Stomach (tissue), 9 donors: ENCODE results near the gene FAM171A1. TPM values are rescaled to one million over a fixed set of nuclear protein-coding genes. Genes with fewer than 3 reads are reported as not detected.

Source experiments
- DNase-seq, 2 donors: peaks; one replicate each; pipeline versions ENCODE4 v3.0.0 to v3.0.0-alpha.2; 2013 to 2019
- H3K27ac ChIP-seq, 5 donors: fragments of 200-600 bp in 4 of 5; sonication (generic) in 4 of 5; one replicate each; pipeline ENCODE4 v1.5.1; 2013 to 2019; ENCODE audit warnings: mild to moderate bottlenecking in 1 of 5, moderate library complexity in 1 of 5
- H3K27me3 ChIP-seq, 3 donors: fragments of 200-600 bp; sonication (generic); one replicate each; pipeline ENCODE4 v1.5.1; 2017 to 2019; ENCODE audit warnings: mixed run types in 1 of 3
- H3K36me3 ChIP-seq, 4 donors: fragments of 200-600 bp; sonication (generic); 1 replicate in 3 of 4; 2 replicates in 1 of 4; pipeline ENCODE4 v1.5.1; 2016 to 2019
- H3K4me1 ChIP-seq, 4 donors: fragments of 200-600 bp; sonication (generic); one replicate each; pipeline ENCODE4 v1.5.1; 2016 to 2019
- H3K4me3 ChIP-seq, 4 donors: fragments of 200-600 bp; sonication (generic) in 3 of 4; one replicate each; pipeline ENCODE4 v1.5.1; 2016 to 2019; ENCODE audit warnings: mild to moderate bottlenecking in 1 of 4
- H3K9me3 ChIP-seq, 4 donors: fragments of 200-600 bp; sonication (generic); one replicate each; pipeline ENCODE4 v1.5.1; 2016 to 2019
- EP300 ChIP-seq: sonication (generic); formaldehyde crosslinking; IDR thresholded peaks from one replicate; pipeline ENCODE4 v1.6.1; 2017; ENCODE audit warnings: antibody characterized with exemption
- POLR2A ChIP-seq, 4 donors: fragments of 450-650 bp; IDR thresholded peaks; one replicate each; pipeline ENCODE4 v1.6.1; 2016; ENCODE audit warnings: antibody characterized with exemption in 4 of 4, control low read depth in 2 of 4, mild to moderate bottlenecking in 1 of 4, moderate library complexity in 1 of 4
- POLR2AphosphoS5 ChIP-seq, 3 donors: sonication (generic); formaldehyde crosslinking; IDR thresholded peaks; one replicate each; pipeline ENCODE4 v1.6.1; 2016; ENCODE audit warnings: antibody characterized with exemption in 3 of 3
- WGBS, 5 donors: extraction: QIAGEN DNeasy Blood & Tissue Kit in 3 of 5; methylation state at CpG; one replicate each; pipeline versions ENCODE4 v1.1.5 to v1.1.7; 2013 to 2018; 5-methylcytosine and 5-hydroxymethylcytosine counted together
- intact Hi-C: fragments of 100-400 bp; cut with DNase I; formaldehyde crosslinking; loops from one replicate; pipeline ENCODE4 v1.15.1; 2023; ENCODE audit warnings: low total_unique reads
- polyA plus RNA-seq, 3 donors: library from polyadenylated mRNA; stranded (reverse); fragments of 200-250 nt; gene quantifications; one replicate each; pipeline ENCODE4 v1.2.3, GENCODE V29; 2013
- total RNA-seq, 5 donors: library from RNA; depleted of rRNA; stranded (reverse); fragments of >200 nt; gene quantifications; one replicate each; pipeline versions ENCODE4 v1.1.0 to v1.2.3, GENCODE V29; 2014 to 2016
- TF ChIP-seq, protein P1 (sequence below), 7 experiments: fragments of 450-650 bp in 4 of 7; fragments of 200-600 bp in 3 of 7; sonication (generic) in 3 of 7; IDR thresholded peaks; one replicate each; pipeline ENCODE4 v1.5.1; 2016 to 2019; ENCODE audit warnings: antibody characterized with exemption in 7 of 7, control low read depth in 2 of 7, mild to moderate bottlenecking in 1 of 7
- donor health status: healthy with polysubstance abuse.
- donor health status: Bipolar disorder and iron deficiency.
- donor health status: healthy.

FAM171A1 gene
- total and polyA plus RNA-seq, 8 donors: 1.8 to 98.7 (median 10.3) TPM

DNA sequence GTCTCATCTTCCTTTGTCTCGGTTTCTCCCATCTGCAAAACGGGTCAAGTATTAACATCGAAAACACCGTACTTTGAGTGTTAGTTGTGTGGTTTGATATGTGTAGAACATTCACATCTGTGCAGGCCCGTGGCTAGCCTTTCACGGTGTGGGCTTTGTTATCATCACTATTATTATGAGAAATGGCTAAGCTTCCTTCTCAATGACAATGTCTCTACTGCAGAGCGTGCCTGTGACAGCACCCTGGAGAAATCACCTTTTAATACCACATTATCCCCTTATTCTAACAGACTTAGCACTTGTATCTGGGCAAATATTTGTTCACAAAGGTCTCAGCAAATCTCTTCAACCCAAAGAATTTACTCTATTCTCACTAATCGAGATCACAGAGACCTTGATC lies 55.8 kb downstream of the FAM171A1 start:
- WGBS, 5 donors: 85 to 89% (median 88%) methylated on average over 8 of the region's 8 CpGs
- intact Hi-C loops: no loop called here

DNA sequence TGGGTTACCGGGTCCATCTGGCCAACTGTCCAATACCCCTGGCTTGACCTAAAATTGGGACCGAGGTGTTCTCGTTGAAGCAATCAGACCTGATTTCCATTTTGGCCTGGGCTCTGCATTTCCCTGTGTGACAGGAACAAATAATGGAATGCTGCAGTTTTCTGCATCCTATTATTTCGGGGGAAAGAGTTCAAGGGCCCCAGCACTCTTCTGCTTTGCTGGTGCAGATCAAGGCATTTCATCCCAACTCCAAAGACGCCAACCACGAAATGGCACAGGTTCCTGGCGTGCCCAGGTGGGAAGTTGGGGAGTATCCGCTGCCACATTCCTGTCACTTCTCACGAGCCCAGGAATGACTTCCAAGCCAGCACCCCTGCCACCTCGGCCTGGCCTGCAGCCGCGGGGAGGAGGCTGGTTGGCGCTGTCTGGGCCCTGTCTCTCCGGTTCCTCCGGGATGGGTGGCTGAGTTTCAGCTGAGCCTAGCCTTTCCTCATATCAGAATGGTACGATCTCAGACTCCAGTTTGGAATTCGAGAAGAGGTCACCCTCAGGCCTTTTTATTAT lies 56.5 kb downstream of the FAM171A1 start:
- Histone ChIP-seq H3K27ac (peak overlapping the region in 1 of 5 donors; percentile 24), H3K9me3 (no peaks in the 10 kb centered on the region), H3K27me3 (no peaks in the 10 kb centered on the region), H3K36me3 (no peaks in the 10 kb centered on the region), H3K4me3 (no peak overlapping the region), H3K4me1 (peaks cover 0 to 51% (median 18%) of the 10 kb centered on the region in 4 donors)
- no peak for DNase-seq
- no peak for TF ChIP-seq POLR2AphosphoS5 (IDR thresholded peaks at IDR 0.05)
- no peak for TF ChIP-seq POLR2A (IDR thresholded peaks at IDR 0.05)
- no peak for TF ChIP-seq EP300
- TF ChIP-seq, protein P1, sequence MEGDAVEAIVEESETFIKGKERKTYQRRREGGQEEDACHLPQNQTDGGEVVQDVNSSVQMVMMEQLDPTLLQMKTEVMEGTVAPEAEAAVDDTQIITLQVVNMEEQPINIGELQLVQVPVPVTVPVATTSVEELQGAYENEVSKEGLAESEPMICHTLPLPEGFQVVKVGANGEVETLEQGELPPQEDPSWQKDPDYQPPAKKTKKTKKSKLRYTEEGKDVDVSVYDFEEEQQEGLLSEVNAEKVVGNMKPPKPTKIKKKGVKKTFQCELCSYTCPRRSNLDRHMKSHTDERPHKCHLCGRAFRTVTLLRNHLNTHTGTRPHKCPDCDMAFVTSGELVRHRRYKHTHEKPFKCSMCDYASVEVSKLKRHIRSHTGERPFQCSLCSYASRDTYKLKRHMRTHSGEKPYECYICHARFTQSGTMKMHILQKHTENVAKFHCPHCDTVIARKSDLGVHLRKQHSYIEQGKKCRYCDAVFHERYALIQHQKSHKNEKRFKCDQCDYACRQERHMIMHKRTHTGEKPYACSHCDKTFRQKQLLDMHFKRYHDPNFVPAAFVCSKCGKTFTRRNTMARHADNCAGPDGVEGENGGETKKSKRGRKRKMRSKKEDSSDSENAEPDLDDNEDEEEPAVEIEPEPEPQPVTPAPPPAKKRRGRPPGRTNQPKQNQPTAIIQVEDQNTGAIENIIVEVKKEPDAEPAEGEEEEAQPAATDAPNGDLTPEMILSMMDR (IDR thresholded peaks at IDR 0.05): no peak
- intact Hi-C loops: no loop called here
- 92 to 97% (median 96%) methylated on average over 17 of the region's 17 CpGs for WGBS, 5 donors

More for the DNA sequence above, 55.8 kb downstream of the FAM171A1 start:
- no peak overlapping the region for H3K27ac ChIP-seq
- no peaks in the 10 kb centered on the region for H3K36me3 ChIP-seq
- DNase-seq: no peak
- H3K4me3 ChIP-seq: no peak overlapping the region
- TF ChIP-seq EP300: no peak
- TF ChIP-seq, protein P1 (IDR thresholded peaks at IDR 0.05): no peak
- no peak for TF ChIP-seq POLR2AphosphoS5 (IDR thresholded peaks at IDR 0.05)
- no peak for TF ChIP-seq POLR2A (IDR thresholded peaks at IDR 0.05)
- H3K9me3 ChIP-seq: no peaks in the 10 kb centered on the region
- no peaks in the 10 kb centered on the region for H3K27me3 ChIP-seq
- H3K4me1 ChIP-seq: peaks cover 0 to 44% (median 16%) of the 10 kb centered on the region in 4 donors

DNA sequence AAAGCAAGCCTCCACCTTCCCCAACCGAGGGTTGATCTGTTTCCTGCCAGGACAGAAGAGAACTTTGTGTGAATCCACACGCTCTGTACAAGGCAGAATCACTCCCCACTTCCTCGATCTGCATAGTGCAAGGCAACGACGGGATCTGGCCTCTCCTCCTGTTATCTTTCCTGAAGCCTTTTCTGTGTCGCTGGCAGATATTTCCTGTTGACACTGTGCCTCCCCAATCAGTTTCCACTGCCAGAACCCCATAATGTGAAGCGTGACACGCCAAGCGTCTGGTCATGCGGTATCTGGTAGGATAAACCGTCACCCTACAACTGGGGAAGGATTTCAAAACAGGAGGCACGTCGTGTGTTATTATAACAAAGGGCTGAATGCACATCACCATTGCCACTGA lies 57.2 kb downstream of the FAM171A1 start:
- no peaks in the 10 kb centered on the region for H3K9me3 ChIP-seq
- peak overlapping the region in 3 of 5 donors; percentile 24 to 65 (median 26) for H3K27ac ChIP-seq
- H3K4me1 ChIP-seq: peaks cover 0 to 55% (median 19%) of the 10 kb centered on the region in 4 donors
- DNase-seq: peak in 1 of 2 donors; percentile 62
- WGBS, 5 donors: 23 to 46% (median 36%) methylated on average over 13 of the region's 13 CpGs
- H3K4me3 ChIP-seq: peak overlapping the region in 1 of 4 donors; percentile 14
- intact Hi-C loops: no loop called here
- no peaks in the 10 kb centered on the region for H3K36me3 ChIP-seq
- TF ChIP-seq POLR2AphosphoS5 (IDR thresholded peaks at IDR 0.05): no peak
- TF ChIP-seq, protein P1 (IDR thresholded peaks at IDR 0.05): no peak
- H3K27me3 ChIP-seq: no peaks in the 10 kb centered on the region

DNA sequence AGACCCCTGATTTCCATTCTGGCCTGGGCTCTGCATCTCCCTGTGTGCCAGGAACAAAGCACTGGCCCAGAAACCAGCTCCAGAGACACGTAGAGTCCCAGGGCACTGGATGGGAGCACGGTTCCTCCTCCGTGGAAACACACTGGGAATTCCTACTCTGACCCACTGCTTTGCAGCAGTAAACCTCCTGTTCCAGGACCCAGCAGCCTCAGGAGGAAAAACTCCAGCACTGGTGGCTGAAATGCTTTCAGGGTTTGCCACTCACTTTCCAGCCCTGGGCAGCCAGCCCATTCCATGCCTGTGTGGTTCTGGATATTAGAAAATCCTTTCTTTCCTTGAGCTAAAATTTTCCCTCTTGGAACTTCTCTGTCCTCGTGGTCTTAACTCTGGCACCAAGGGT lies 58.0 kb downstream of the FAM171A1 start:
- peaks cover 0 to 55% (median 19%) of the 10 kb centered on the region in 4 donors for H3K4me1 ChIP-seq
- H3K9me3 ChIP-seq: no peaks in the 10 kb centered on the region
- no peaks in the 10 kb centered on the region for H3K36me3 ChIP-seq
- TF ChIP-seq EP300 (no peak), POLR2AphosphoS5 (IDR thresholded peaks at IDR 0.05) (no peak), POLR2A (IDR thresholded peaks at IDR 0.05) (no peak)
- TF ChIP-seq, protein P1 (IDR thresholded peaks at IDR 0.05): no peak
- H3K4me3 ChIP-seq: no peak overlapping the region
- DNase-seq: no peak
- no peaks in the 10 kb centered on the region for H3K27me3 ChIP-seq
- intact Hi-C loops: no loop called here
- 59 to 72% (median 61%) methylated on average over 2 to 4 of the region's 4 CpGs for WGBS, 5 donors
- peak overlapping the region in 2 of 5 donors; percentile 26 to 65 for H3K27ac ChIP-seq
